ENCODE data around the gene RBM23.

Gene RBM23

GRCh38 chr14:22878271-22879246 is 40.4 kb downstream of the RBM23 start:
- no peak overlapping the region for H3K27ac ChIP-seq
- TF ChIP-seq CTCF (IDR thresholded peaks at IDR 0.05) (no peak), ZFX (IDR thresholded peaks at IDR 0.05; ENCODE audit: borderline replicate concordance) (no peak)

GRCh38 chr14:22877000-22877501 is 41.9 kb downstream of the RBM23 start:
- TF ChIP-seq CTCF (IDR thresholded peaks at IDR 0.05) (no peak), ZFX (IDR thresholded peaks at IDR 0.05; ENCODE audit: borderline replicate concordance) (no peak)
- no peak overlapping the region for H3K27ac ChIP-seq

- H3K27ac ChIP-seq = no peak overlapping the region
These were observed 43.1 kb downstream of the RBM23 start for GRCh38 chr14:22875748-22876319.

GRCh38 chr14:22875003-22875747 is 43.8 kb downstream of the RBM23 start:
- TF ChIP-seq ZFX (IDR thresholded peaks at IDR 0.05; ENCODE audit: borderline replicate concordance) = no peak
- TF ChIP-seq CTCF (IDR thresholded peaks at IDR 0.05) = no peak
- H3K27ac ChIP-seq = no peak overlapping the region

More at GRCh38 chr14:22875748-22876319, 43.1 kb downstream of the RBM23 start:
- TF ChIP-seq CTCF (IDR thresholded peaks at IDR 0.05) = no peak
- TF ChIP-seq ZFX (IDR thresholded peaks at IDR 0.05; ENCODE audit: borderline replicate concordance) = no peak

- peak overlapping the region; percentile 95 for H3K27ac ChIP-seq
- TF ChIP-seq ZFX (IDR thresholded peaks at IDR 0.05; ENCODE audit: borderline replicate concordance) (no peak), CTCF (IDR thresholded peaks at IDR 0.05) (peak; percentile 75)
These were observed 46.0 kb downstream of the RBM23 start for GRCh38 chr14:22872833-22873520.

- TF ChIP-seq ZFX (IDR thresholded peaks at IDR 0.05; ENCODE audit: borderline replicate concordance) (no peak), CTCF (IDR thresholded peaks at IDR 0.05) (peak; percentile 97)
- H3K27ac ChIP-seq = peak overlapping the region; percentile 95
These were observed 46.7 kb downstream of the RBM23 start for GRCh38 chr14:22872033-22872832.

All from 22Rv1 (cell line).